Gastroesophageal sphincter (tissue), 3 donors: ENCODE measurements around the gene HFE.

ENCODE experiments used
- CTCF ChIP-seq, 4 experiments: fragments of 200-600 bp in 2 of 4; fragments of 450-650 bp in 2 of 4; sonication (generic) in 1 of 4; IDR thresholded peaks; one replicate each; pipeline ENCODE4 v1.5.1; 2017 to 2019; ENCODE audit warnings: antibody characterized with exemption in 4 of 4, mild to moderate bottlenecking in 2 of 4, moderate library complexity in 2 of 4
- EP300 ChIP-seq: sonication (generic); formaldehyde crosslinking; IDR thresholded peaks from one replicate; pipeline ENCODE4 v1.6.1; 2017; ENCODE audit warnings: antibody characterized with exemption, mild to moderate bottlenecking
- POLR2A ChIP-seq, 2 donors: fragments of 450-650 bp; IDR thresholded peaks; one replicate each; pipeline ENCODE4 v1.6.1; 2017; ENCODE audit warnings: antibody characterized with exemption in 2 of 2, mild to moderate bottlenecking in 2 of 2, moderate library complexity in 1 of 2
- POLR2AphosphoS5 ChIP-seq: sonication (generic); formaldehyde crosslinking; IDR thresholded peaks from one replicate; pipeline ENCODE4 v1.6.1; 2017; ENCODE audit warnings: antibody characterized with exemption

GRCh38 chr6:26045065-26045927, 41.9 kb upstream of the HFE start:
- TF ChIP-seq CTCF (IDR thresholded peaks at IDR 0.05) (no peak), POLR2A (IDR thresholded peaks at IDR 0.05) (peak; percentile 53 to 83), EP300 (no peak), POLR2AphosphoS5 (peak; percentile 95)
